AG08396 (cell line): ENCODE results near the gene ANKH.

Source experiments
- DNase-seq: peaks from one replicate; pipeline ENCODE4 v3.0.0; 2012; ENCODE audit warnings: low spot score, mixed read lengths

ANKH gene

DNA sequence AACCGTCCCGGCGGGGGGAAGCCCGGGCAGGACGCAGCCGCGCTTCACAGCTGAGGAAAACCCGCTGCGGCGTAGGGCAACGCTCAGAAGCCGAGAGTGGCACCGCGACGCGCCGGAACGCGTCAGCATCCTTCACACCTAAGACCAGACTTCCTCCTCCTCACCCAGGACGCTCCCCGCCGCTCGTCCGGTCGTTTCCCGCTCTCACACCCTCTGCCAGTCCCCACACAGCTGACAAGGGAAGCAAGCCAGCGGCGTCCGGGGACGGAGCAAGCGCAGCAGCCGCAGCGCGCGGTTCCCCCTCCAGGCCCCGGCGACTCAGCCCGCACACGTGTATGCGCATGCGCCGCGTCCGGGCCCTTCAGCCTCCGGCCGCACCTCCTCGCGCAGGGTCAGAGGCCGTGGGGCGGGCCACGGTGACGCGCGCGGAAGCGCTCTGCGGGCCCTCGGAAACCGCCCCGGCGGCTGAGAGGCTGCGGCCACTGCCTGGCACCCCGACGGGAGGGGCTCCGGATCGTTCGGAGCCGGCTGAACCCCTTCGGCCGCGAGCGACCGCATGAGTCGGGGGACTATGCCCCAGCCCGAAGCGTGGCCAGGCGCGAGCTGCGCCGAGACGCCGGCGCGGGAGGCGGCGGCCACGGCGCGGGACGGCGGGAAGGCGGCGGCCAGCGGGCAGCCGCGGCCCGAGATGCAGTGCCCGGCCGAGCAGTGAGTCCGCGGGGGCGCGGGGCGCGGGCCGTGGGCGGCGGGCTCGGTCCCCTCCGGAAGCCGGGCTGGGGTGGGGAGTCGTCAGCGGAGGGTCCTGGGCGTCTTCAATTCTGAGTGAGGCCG lies 207.1 kb downstream of the ANKH start, which contains the start of gene OTULIN:
TSS of gene OTULIN (plus strand) at position 449 of the 831 bp plus-strand sequence. CDS start at position 557, 108 bp downstream.
- DNase-seq: peak; percentile 99

DNA sequence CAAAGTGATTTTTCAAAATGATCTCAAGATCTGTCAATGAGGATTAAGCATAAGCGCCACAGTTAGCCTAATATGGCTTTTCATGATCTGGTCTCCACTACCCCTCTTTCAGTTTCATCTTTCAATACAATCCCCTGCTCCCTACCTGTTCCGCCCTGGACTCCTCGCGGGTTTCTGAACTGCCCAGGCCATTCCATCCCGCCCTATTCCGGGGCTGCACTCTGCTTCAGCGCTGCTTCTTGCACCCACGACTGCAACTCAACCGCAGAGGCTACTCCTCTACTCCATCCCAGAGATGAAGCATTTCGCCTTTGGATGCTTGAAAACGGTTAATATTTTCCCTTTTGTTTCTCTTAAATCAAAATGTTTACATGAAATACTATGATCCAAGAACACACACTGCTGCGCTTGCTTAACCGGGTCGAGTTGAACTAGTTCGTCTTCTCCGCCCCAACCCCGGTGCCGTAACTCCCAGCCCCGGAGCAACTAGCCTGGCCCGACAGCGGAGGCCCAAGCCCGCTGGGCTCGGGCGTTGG lies 207.8 kb downstream of the ANKH start:
- DNase-seq: peak; percentile 36

DNA sequence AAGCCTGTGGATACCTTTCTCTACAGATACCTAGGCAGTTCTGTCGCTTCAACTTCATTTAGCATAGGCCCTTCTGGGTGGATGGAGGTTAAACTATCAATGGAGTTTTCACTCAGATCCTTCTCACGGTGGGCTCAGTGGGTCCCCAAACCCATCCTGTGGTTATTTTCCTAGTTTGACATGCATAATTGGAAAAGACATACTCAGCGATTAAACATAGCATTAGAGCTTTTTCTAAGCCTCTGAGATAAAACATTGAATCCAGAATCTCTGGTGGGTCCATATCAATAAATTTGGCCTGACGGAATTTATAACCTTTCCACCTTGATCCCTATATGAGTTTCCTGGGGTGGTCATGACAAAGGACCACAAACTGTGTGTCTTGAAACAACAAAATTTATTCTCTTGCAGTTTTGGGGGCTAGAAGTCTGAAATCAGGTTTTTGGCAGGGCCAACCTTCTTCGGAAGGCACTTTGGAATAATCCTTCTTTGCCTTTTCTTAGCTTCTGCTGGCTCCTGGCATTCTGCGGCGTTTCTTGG lies 208.8 kb downstream of the ANKH start:
- no peak for DNase-seq

- no peak for DNase-seq
Measured at GRCh38 chr5:14660833-14661232, 210.7 kb downstream of the ANKH start.

DNA sequence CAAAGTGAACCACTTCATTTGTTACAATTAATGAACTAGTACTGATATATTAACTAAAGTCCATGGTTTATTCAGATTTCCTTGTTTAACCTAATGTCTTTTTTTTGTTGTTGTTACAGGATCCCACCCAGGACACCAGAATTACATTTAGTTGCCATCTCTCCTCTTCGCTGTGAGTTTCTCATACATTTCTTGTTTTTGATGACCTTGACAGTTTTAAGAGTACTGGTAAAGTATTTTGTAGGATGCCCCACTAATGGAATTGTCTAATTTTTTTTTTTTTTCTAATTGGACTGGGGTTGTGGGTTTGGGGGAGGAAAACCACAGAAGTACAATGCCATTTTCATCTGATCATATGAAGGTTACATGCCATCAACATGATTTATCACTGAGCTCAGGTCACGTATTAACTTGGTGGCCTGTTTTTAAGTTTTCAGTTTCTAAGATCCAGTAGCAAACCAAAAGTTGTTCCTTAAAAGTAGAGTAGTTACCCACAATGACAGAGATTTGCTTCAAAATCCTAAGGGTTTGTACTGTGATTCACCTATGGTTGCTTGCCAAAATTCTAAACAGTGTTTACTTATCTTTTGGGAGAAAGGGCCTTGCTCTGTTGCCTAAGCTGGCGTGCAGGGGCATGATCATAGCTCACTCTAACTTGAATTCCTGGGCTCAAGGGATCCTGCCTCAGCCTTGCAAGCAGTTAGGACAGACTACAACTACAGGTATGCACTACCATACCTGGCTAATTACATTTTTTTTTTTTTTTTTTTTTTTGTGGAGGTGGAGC lies 211.6 kb downstream of the ANKH start:
- peak; percentile 46 for DNase-seq

GRCh38 chr5:14656898-14657297 lies 214.7 kb downstream of the ANKH start:
- DNase-seq: no peak

- DNase-seq: no peak
Measured at GRCh38 chr5:14655146-14655741, 216.3 kb downstream of the ANKH start.
